NCI-H2081 treated with DMSO at 0.1 percent for 48 hours (cell line): ENCODE data around the gene ARHGAP24.
"Not testable (repeated sequence)": the region's sequence is repeated elsewhere in the genome, so short reads cannot be mapped to it uniquely, and the experiment has no call there.

Experiments
- DNase-seq: peaks from one replicate; lab custom pipeline; 2025; lab: John Stamatoyannopoulos, UW

Gene ARHGAP24

DNA sequence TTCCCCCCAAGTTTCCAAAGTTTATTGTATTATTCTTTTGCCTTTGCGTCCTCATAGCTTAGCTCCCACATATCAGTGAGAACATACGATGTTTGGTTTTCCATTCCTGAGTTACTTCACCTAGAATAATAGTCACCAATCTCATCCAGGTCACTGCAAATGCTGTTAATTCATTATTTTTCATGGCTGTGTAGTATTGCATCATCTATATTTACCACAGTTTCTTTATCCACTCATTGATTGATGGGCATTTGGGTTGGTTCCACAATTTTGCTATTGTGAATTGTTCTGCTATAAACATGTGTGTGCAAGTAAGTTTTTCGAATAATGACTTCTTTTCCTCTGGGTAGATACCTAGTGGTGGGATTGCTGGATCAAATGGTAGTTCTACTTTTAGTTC is 43.6 kb downstream of the ARHGAP24 start:
- not testable (repeated sequence) for DNase-seq

DNA sequence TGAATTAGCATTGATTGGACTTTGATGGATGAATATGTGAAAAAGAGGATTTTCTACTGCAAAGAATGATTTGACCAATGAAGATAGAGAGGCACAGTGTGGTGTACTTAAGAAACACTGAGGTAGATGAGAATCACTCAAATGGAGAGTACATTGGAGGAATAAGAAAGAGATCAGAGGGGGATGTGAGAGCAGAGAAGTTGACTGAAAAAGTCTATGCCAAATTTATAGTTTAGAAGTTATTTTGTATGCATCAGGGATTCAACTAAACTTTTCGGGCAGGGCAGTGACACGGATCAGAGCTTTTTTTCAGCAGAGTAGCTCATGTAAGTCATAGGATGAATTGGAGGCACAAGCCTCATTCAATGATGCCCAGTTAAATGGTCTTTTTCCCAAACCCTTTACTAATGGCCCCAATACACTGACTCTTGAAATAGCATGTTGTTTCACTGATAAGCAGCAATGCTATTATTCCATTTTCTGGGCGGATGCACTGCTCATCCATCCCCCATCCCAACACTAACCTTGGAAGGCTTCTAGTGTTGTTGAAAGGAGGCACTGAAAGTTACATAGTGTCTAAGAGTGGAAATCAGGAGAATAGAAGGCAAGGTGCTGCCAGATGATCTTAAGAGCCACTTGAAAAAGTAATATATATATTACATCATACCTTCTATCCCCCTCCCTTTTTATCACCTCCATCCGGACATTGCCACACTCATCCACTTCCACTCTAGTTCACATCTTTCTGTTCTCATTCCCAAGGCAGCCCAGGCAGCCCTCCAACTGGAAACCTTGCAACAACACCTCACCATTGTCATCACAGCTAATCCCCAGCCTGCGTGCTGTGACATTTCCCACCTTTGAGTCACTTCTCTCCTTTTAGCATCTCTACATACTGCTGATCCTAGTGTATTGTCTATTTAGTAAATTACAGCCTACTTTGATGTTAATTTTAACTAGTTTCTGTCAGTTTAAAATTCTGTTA is 46.1 kb downstream of the ARHGAP24 start:
- no peak for DNase-seq

- DNase-seq = no peak
Observed at GRCh38 chr4:85522277-85522676, 47.3 kb downstream of the ARHGAP24 start.

GRCh38 chr4:85522836-85523235 is 47.9 kb downstream of the ARHGAP24 start:
- DNase-seq = no peak

DNA sequence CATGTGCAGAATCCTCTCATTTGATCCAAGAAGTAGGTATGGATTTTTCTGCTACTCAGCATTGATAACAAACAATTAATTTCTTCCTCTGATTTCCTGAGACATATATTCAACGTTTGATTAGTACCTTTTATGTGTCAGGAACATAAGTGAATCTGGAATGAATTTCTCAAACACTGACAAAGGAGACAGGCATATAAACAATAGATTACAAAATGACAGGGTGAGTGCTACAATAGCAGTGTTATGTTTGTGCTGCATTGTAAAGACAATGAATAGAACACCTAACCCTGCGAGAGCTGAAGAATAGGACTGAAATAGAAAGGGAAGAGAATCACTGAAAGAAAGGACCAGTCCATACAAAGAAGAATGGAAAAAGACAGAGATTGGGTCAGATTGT is 52.9 kb downstream of the ARHGAP24 start:
- no peak for DNase-seq

GRCh38 chr4:85531560-85532341 is 56.8 kb downstream of the ARHGAP24 start:
- DNase-seq = no peak

DNA sequence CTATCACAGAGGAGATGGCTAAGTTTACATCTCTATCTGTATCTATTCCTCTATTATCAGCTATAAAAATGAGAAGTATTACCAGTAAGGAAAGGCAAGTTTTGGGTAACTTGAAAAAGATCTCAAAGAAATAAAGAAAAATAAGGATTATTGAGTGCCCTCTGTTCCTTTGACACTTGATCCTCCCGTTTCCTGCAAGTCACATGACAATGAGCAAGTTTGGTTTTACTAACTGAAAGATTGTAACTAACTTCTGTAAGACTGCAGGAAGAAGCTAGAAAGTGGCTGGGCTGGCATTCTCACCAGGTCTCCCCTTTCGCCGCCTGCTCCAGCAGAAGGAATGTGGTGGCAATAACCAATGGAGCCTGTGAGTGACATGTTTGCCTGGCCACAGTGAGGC is 59.2 kb downstream of the ARHGAP24 start:
- no peak for DNase-seq

DNA sequence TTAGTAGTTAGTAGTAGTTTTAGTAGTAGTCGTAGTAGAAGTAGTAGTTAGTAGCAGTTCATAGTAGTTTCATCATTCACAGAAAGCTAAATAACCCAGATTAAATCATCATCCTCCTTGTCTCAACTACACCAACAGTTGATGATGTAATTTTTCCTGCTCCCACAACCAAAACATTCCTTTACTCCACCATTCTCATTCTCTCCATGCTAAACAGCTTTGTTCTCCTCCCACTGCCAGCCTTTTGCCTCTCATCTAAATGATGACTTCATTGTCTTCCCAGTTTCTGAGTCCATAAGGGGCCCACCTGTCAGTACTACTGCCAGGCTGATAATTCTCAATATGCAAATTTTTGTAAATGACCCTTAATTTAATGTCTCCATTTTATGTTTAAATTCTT is 68.9 kb downstream of the ARHGAP24 start:
- no peak for DNase-seq

- no peak for DNase-seq
Observed at GRCh38 chr4:85544751-85545150, 69.8 kb downstream of the ARHGAP24 start.

- no peak for DNase-seq
Observed at GRCh38 chr4:85548116-85548515, 73.2 kb downstream of the ARHGAP24 start.

- DNase-seq = no peak
Observed at GRCh38 chr4:85548841-85549240, 73.9 kb downstream of the ARHGAP24 start.

DNA sequence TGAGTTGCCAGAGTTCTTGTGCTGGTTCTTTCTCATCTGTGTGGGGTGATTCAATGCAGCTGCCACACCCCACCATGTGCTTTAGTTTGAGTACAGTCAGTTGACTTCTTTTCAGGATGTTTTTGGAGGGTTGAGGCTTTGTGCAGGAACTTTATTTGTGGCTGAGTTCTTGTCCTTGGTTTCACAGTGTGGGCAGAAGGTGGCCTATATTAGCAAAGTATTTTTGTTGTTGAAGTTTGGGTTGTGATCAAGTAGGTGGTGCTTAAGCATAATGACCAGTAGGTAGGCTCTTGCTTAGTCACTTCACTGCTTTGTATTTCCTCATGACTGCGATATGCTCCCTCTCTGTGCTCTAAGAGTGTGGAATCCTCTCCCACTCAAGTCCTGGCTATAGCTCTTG is 80.3 kb downstream of the ARHGAP24 start:
- DNase-seq = no peak

GRCh38 chr4:85556283-85556682 is 81.3 kb downstream of the ARHGAP24 start:
- no peak for DNase-seq

GRCh38 chr4:85557016-85557901 is 82.3 kb downstream of the ARHGAP24 start:
- DNase-seq = no peak

DNA sequence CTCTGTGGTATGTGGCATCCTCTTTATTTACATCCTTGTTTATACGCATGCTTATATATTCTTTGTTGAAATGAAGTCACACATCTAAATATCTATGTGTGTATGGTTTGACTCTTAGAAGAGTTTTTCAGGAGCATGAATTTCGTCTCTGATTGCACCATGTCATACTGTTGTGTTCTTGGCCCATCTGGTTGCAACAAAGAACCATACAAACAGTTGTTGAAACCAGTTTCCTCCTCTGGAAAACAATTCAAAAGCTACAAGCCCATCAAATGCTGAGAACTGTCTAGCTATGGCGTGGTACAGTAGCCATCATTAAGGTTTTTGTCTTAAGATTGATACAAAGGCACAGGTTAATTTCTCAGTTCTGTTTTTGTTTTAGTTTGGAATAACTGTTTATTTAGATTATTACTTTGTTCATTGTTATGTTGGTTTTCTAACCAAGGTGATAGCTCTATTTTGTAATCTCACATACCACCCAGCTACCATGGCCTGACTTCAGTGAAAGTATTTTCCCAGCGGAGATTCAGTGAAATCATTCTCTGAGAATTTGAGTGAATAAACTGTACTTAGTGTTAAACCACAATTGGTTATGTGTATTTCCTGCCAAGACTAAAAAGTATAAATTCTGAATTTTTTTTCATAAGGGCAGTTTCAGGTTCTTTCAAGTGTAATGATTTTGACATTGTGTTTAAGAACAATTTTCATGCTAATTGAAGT is 91.0 kb downstream of the ARHGAP24 start:
- no peak for DNase-seq

GRCh38 chr4:85569730-85570299 is 94.9 kb downstream of the ARHGAP24 start:
- DNase-seq = no peak

GRCh38 chr4:85570388-85570787 is 95.4 kb downstream of the ARHGAP24 start:
- no peak for DNase-seq

DNA sequence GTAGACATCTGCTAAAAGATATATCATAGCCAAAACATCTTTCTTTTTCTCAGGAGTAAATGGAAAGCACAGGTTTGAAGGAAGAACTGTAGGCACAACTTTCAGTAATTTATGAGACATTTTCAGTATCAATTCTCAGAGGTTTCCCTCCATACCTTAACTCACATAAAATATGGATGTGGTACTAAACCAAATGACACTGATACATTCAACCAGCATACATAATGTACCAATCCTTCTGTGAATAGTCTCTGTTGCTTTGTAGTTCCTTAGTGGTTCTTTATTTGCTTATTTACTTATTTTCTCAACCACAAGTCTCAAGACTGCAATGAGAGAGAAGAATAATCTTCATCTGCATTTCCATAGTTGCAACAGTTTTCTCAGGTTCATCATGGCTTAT is 96.1 kb downstream of the ARHGAP24 start:
- no peak for DNase-seq

DNA sequence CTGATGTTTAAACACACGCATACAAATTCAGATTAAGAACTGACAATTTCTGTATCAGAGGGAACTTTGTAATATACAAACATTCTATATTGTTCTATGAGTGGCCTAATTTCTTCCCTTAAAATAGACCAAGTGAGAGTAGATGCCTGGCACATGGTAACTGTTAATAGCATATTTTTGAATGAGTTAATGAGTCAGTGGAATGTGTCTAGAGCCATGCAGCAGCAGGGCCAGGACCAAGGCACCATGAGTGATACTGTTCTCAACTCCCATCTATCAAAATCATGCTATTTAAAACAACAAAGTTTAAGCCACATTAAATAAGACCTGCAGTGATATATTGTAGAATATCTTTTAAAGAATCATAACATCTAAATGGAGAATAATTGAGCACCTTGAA is 98.3 kb downstream of the ARHGAP24 start:
- no peak for DNase-seq

DNA sequence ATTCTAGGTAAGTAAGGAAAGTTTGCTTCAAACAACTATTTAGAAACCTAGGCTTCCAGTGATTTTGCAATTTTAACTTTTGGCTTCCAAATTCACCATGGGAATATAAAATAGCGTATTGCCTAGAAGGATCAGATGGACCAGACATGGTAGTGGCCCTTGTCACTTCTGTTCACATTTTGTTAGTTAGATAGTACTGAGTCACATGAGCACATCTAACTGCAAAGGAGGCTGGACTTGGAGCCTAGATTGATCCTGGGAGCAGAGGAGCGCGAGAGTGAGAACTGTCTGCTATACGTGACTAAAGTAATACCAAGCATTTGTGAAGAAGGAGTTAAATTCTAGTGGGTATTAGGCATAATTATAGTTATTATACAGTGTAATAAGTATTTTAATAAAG is 102.4 kb downstream of the ARHGAP24 start:
- no peak for DNase-seq

DNA sequence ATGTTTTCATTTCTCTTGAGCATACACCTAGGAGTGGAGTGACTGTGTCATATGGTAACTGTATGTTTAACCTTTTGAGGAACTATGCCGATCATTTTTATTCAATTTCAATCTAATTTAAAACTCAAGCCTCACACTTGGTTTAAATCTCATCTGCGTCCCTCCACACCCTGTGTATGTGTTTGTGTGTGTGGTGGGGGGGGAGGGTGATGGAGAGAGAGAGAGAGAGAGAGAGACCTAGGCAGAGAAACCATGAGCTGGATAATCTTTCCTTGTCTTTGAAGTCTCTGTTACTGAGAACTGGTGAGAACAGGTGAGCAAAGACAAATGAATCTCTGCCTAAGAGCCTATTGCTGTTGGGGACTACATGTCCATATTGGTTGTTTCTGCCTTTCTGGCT is 105.0 kb downstream of the ARHGAP24 start:
- no peak for DNase-seq
